ENCODE measurements around the gene SNAI1.

Gene SNAI1

GRCh38 chr20:49981218-49982071 is 1.3 kb upstream of the SNAI1 start:
- DNase-seq (ENCODE audit: low read depth, low spot score): no peak
- in situ Hi-C loops (cut with HindIII; ENCODE audit: low sequenced_read_pairs): no loop called here
- H3K4me3 ChIP-seq (ENCODE audit: low read depth, low read length): no peak overlapping the region
- TF ChIP-seq CTCF (IDR thresholded peaks at IDR 0.05; ENCODE audit: low read depth, low read length): no peak

GRCh38 chr20:49982072-49982345 is 771 bp upstream of the SNAI1 start:
- H3K4me3 ChIP-seq (ENCODE audit: low read depth, low read length): peak overlapping the region; percentile 12
- DNase-seq (ENCODE audit: low read depth, low spot score): no peak
- no peak for TF ChIP-seq CTCF (IDR thresholded peaks at IDR 0.05; ENCODE audit: low read depth, low read length)
- in situ Hi-C loops (cut with HindIII; ENCODE audit: low sequenced_read_pairs): no loop called here

GRCh38 chr20:49983123-49983847 is 505 bp downstream of the SNAI1 start:
- H3K4me3 ChIP-seq (ENCODE audit: low read depth, low read length): peak overlapping the region; percentile 97
- TF ChIP-seq CTCF (IDR thresholded peaks at IDR 0.05; ENCODE audit: low read depth, low read length): no peak
- in situ Hi-C loops (cut with HindIII; ENCODE audit: low sequenced_read_pairs): no loop called here
- no peak for DNase-seq (ENCODE audit: low read depth, low spot score)

GRCh38 chr20:49983848-49984408 is 1.1 kb downstream of the SNAI1 start:
- peak; percentile 39 for DNase-seq (ENCODE audit: low read depth, low spot score)
- no peak for TF ChIP-seq CTCF (IDR thresholded peaks at IDR 0.05; ENCODE audit: low read depth, low read length)
- in situ Hi-C loops (cut with HindIII; ENCODE audit: low sequenced_read_pairs): no loop called here
- peak overlapping the region; percentile 97 for H3K4me3 ChIP-seq (ENCODE audit: low read depth, low read length)

- in situ Hi-C loops (cut with HindIII; ENCODE audit: low sequenced_read_pairs): no loop called here
- H3K4me3 ChIP-seq (ENCODE audit: low read depth, low read length): peak overlapping the region; percentile 97
- TF ChIP-seq CTCF (IDR thresholded peaks at IDR 0.05; ENCODE audit: low read depth, low read length): no peak
- no peak for DNase-seq (ENCODE audit: low read depth, low spot score)
Measured at GRCh38 chr20:49984426-49985153, 1.8 kb downstream of the SNAI1 start.

- no peak for TF ChIP-seq CTCF (IDR thresholded peaks at IDR 0.05; ENCODE audit: low read depth, low read length)
- peak overlapping the region; percentile 97 for H3K4me3 ChIP-seq (ENCODE audit: low read depth, low read length)
Measured at GRCh38 chr20:49985157-49985556, 2.4 kb downstream of the SNAI1 start.

More at GRCh38 chr20:49985157-49985556, 2.4 kb downstream of the SNAI1 start:
- in situ Hi-C loops (cut with HindIII; ENCODE audit: low sequenced_read_pairs): no loop called here
- no peak for DNase-seq (ENCODE audit: low read depth, low spot score)
